Inflammatory macrophage (primary cell): ENCODE measurements around the gene VSNL1.
A peak's percentile ranks its signal among the peaks of the same experiment; 100 is the strongest.

Experiments
- DNase-seq, 2 donors: peaks; one replicate each; pipeline ENCODE4 v3.0.0-alpha.2; 2020 to 2022

Gene VSNL1

GRCh38 chr2:17648581-17648980 is 108.1 kb downstream of the VSNL1 start:
- peak; percentile 85 to 86 for DNase-seq

- DNase-seq = no peak
These were observed 108.5 kb downstream of the VSNL1 start for GRCh38 chr2:17649026-17649425.

GRCh38 chr2:17652681-17653394 is 112.3 kb downstream of the VSNL1 start:
- no peak for DNase-seq

GRCh38 chr2:17657759-17658158 is 117.3 kb downstream of the VSNL1 start:
- no peak for DNase-seq

- DNase-seq = peak in 1 of 2 donors; percentile 26
These were observed 117.9 kb downstream of the VSNL1 start for GRCh38 chr2:17658251-17658843.

- no peak for DNase-seq
These were observed 119.7 kb downstream of the VSNL1 start for GRCh38 chr2:17660219-17660618.

GRCh38 chr2:17661460-17661859 is 121.0 kb downstream of the VSNL1 start:
- DNase-seq = no peak

GRCh38 chr2:17662723-17663122 is 122.2 kb downstream of the VSNL1 start:
- DNase-seq = no peak

- no peak for DNase-seq
These were observed 124.0 kb downstream of the VSNL1 start for GRCh38 chr2:17664534-17664933.

- no peak for DNase-seq
These were observed 127.4 kb downstream of the VSNL1 start for GRCh38 chr2:17667898-17668297.

GRCh38 chr2:17672583-17673317 is 132.3 kb downstream of the VSNL1 start:
- DNase-seq = no peak

- DNase-seq = no peak
These were observed 134.3 kb downstream of the VSNL1 start for GRCh38 chr2:17674817-17675216.

GRCh38 chr2:17680119-17680518 is 139.6 kb downstream of the VSNL1 start:
- no peak for DNase-seq

GRCh38 chr2:17682098-17682857 is 141.8 kb downstream of the VSNL1 start:
- DNase-seq = no peak

- no peak for DNase-seq
These were observed 143.5 kb downstream of the VSNL1 start for GRCh38 chr2:17683981-17684380.

GRCh38 chr2:17688600-17688999 is 148.1 kb downstream of the VSNL1 start:
- no peak for DNase-seq

GRCh38 chr2:17689010-17689409 is 148.5 kb downstream of the VSNL1 start:
- DNase-seq = no peak

- no peak for DNase-seq
These were observed 150.3 kb downstream of the VSNL1 start for GRCh38 chr2:17690776-17691175.
